HG02938 (cell line): ENCODE results near the gene AMH.

Experiments used
- ATAC-seq: cut with Tn5 transposase; IDR thresholded peaks from one replicate; pipeline ENCODE4 v1.9.1; 2021; ENCODE audit warnings: mild to moderate bottlenecking, moderate library complexity; ENCODE audit not compliant: unreplicated experiment

The AMH gene

GRCh38 chr19:2233601-2234280 lies 15.4 kb upstream of the AMH start:
- ATAC-seq: no peak

GRCh38 chr19:2234996-2235380 lies 14.1 kb upstream of the AMH start:
- no peak for ATAC-seq

- ATAC-seq: peak; percentile 15
These were observed 13.6 kb upstream of the AMH start for GRCh38 chr19:2235381-2236063.

- ATAC-seq: no peak
These were observed 13.1 kb upstream of the AMH start for GRCh38 chr19:2236064-2236313.

GRCh38 chr19:2236314-2237050 lies 12.6 kb upstream of the AMH start, which contains the start of the genes PLEKHJ1 and SF3A2:
Gene PLEKHJ1, minus strand, starts transcription at chr19:2236329. Its CDS starts 81 bp downstream, at chr19:2236248.
Gene SF3A2, plus strand, starts transcription at chr19:2236824. Its CDS starts 6,595 bp downstream, at chr19:2243419.
- peak; percentile 65 for ATAC-seq

- ATAC-seq: no peak
These were observed 11.9 kb upstream of the AMH start for GRCh38 chr19:2237051-2237868.

- no peak for ATAC-seq
These were observed 11.3 kb upstream of the AMH start for GRCh38 chr19:2237869-2238153.

GRCh38 chr19:2239173-2239572 lies 9.9 kb upstream of the AMH start:
- ATAC-seq: no peak

- no peak for ATAC-seq
These were observed 9.1 kb upstream of the AMH start for GRCh38 chr19:2239771-2240770.

- no peak for ATAC-seq
These were observed 8.0 kb upstream of the AMH start for GRCh38 chr19:2240881-2241760.

GRCh38 chr19:2242092-2242537 lies 7.0 kb upstream of the AMH start:
- ATAC-seq: no peak

- no peak for ATAC-seq
These were observed 6.3 kb upstream of the AMH start for GRCh38 chr19:2242816-2243215.

GRCh38 chr19:2243274-2244124 lies 5.6 kb upstream of the AMH start:
- no peak for ATAC-seq

- ATAC-seq: no peak
These were observed 5.1 kb upstream of the AMH start for GRCh38 chr19:2244125-2244411.

GRCh38 chr19:2244486-2244885 lies 4.6 kb upstream of the AMH start:
- no peak for ATAC-seq

- ATAC-seq: no peak
These were observed 3.9 kb upstream of the AMH start for GRCh38 chr19:2245273-2245672.

- no peak for ATAC-seq
These were observed 3.0 kb upstream of the AMH start for GRCh38 chr19:2246014-2246620.

GRCh38 chr19:2246801-2247361 lies 2.2 kb upstream of the AMH start:
- ATAC-seq: no peak
